Camera-type eye (tissue), 1 donor: ENCODE measurements around the gene ZFYVE21. TPM values are rescaled to one million over a fixed set of nuclear protein-coding genes. Genes with fewer than 3 reads are reported as not detected.

Experiments used
- total RNA-seq: library from RNA; depleted of rRNA; stranded (reverse); fragments of >200 nt; gene quantifications from one replicate; pipeline ENCODE4 v1.2.3, GENCODE V29; 2014

The ZFYVE21 gene
- 93.5 TPM for total RNA-seq

DNA sequence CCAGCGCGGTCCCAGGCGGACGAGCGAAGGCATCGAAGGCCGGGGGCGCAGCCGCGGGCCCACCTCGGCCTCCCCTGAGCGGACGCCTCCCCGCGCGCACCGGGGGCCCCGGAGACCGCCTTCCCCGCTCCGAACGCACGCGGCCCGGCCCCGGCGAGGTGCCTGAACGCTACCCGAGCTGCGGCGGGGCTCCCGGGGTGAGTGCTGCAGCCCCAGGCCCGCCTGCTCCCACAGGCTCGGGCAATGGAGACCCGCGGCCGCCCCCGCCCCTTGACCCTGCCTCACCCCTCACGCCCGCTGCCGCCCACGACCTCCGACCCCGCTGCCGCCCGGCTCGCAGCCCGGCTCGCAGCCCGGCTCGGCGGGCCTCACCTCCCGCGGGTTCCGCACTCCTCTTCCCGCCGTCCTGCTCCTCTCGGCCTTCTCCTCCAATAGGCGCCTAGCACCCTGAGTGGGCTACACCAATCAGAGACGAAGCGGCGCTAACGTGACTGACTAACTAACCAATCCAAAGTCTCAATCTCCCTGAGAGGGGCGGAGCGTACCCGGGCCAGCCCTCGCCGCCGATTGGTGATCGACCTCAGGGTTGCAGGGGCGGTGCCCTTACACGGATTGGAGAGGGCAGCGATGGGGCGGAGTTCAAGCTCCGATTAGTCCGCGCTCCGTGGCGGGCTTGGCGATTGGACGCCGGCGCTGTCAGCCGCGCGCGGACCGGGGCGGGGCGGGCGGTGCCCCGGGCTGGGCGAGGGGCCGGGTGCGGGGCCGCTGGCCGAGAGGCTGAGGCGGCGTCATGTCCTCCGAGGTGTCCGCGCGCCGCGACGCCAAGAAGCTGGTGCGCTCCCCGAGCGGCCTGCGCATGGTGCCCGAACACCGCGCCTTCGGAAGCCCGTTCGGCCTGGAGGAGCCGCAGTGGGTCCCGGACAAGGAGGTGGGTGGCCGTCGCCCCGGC lies at the start of gene ZFYVE21, which contains the start of gene XRCC3:
Gene ZFYVE21, plus strand, starts transcription at position 759 of the 949 bp plus-strand sequence. Its CDS starts 32 bp downstream, at position 791.
Gene XRCC3, minus strand, starts transcription at position 400 of the 949 bp plus-strand sequence. CDS start 4,364 bp downstream, outside the sequence.

Other genes starting within 250 kb of the ZFYVE21 start
- gene CKB, start 193.0 kb upstream of the ZFYVE21 start, total RNA-seq = 814 TPM
- 10.1 TPM for gene TRMT61A, start 186.6 kb upstream of the ZFYVE21 start, total RNA-seq
- gene BAG5, start 153.2 kb upstream of the ZFYVE21 start, total RNA-seq = 51.6 TPM
- gene COA8, start 152.8 kb upstream of the ZFYVE21 start, total RNA-seq = 37.4 TPM
- gene KLC1, start 86.6 kb upstream of the ZFYVE21 start, total RNA-seq = 377 TPM
- gene XRCC3, start 359 bp upstream of the ZFYVE21 start, total RNA-seq = 15.2 TPM
- gene PPP1R13B, start 131.8 kb downstream of the ZFYVE21 start, total RNA-seq = 23.8 TPM
- 11.0 TPM for gene TDRD9, start 212.6 kb downstream of the ZFYVE21 start, total RNA-seq
- gene RD3L, start 226.7 kb downstream of the ZFYVE21 start, total RNA-seq = 12.0 TPM